ENCODE data around the gene TMEM221. TPM values are rescaled to one million over a fixed set of nuclear protein-coding genes. Genes with fewer than 3 reads are reported as not detected.

Gene TMEM221
- total RNA-seq, 4 donors from 2014 or later: 0.39 to 1.2 (median 0.68) TPM; not detected in 1

GRCh38 chr19:17404621-17405249 lies 43.7 kb downstream of the TMEM221 start:
- peak overlapping the region; percentile 42 for H3K4me3 ChIP-seq
- H3K4me1 ChIP-seq: peaks cover 19% of the 10 kb centered on the region
- DNase-seq (ENCODE audit: low spot score in 2 of 2): no peak
- no peaks in the 10 kb centered on the region for H3K9me3 ChIP-seq
- no peaks in the 10 kb centered on the region for H3K36me3 ChIP-seq
- H3K27me3 ChIP-seq: no peaks in the 10 kb centered on the region
- 75% methylated on average over 5 of the region's 7 CpGs for WGBS
- TF ChIP-seq POLR2A (IDR thresholded peaks at IDR 0.05) (no peak), CTCF (IDR thresholded peaks at IDR 0.05) (no peak), POLR2AphosphoS5 (IDR thresholded peaks at IDR 0.05) (no peak), EP300 (IDR thresholded peaks at IDR 0.05) (no peak)
- H3K27ac ChIP-seq: no peak overlapping the region

- no peak for DNase-seq (ENCODE audit: low spot score in 2 of 2)
- TF ChIP-seq EP300 (IDR thresholded peaks at IDR 0.05): no peak
- no peak for TF ChIP-seq POLR2AphosphoS5 (IDR thresholded peaks at IDR 0.05)
- no peak for TF ChIP-seq CTCF (IDR thresholded peaks at IDR 0.05)
- TF ChIP-seq POLR2A (IDR thresholded peaks at IDR 0.05): no peak
- Histone ChIP-seq H3K36me3 (no peaks in the 10 kb centered on the region), H3K9me3 (no peaks in the 10 kb centered on the region), H3K4me1 (peaks cover 19% of the 10 kb centered on the region), H3K27ac (no peak overlapping the region), H3K4me3 (peak overlapping the region; percentile 42), H3K27me3 (no peaks in the 10 kb centered on the region)
- WGBS: 76% methylated on average over 6 of the region's 6 CpGs
Measured at GRCh38 chr19:17404015-17404414, 44.5 kb downstream of the TMEM221 start.

- H3K27ac ChIP-seq: no peak overlapping the region
- DNase-seq (ENCODE audit: low spot score in 2 of 2): no peak
- no peak for TF ChIP-seq POLR2AphosphoS5 (IDR thresholded peaks at IDR 0.05)
- TF ChIP-seq POLR2A (IDR thresholded peaks at IDR 0.05): no peak
- TF ChIP-seq EP300 (IDR thresholded peaks at IDR 0.05): no peak
- no peak for TF ChIP-seq CTCF (IDR thresholded peaks at IDR 0.05)
- no peaks in the 10 kb centered on the region for H3K27me3 ChIP-seq
- peak overlapping the region; percentile 42 for H3K4me3 ChIP-seq
- H3K9me3 ChIP-seq: no peaks in the 10 kb centered on the region
- peaks cover 19% of the 10 kb centered on the region for H3K4me1 ChIP-seq
- 66% methylated on average over 23 of the region's 36 CpGs for WGBS
- no peaks in the 10 kb centered on the region for H3K36me3 ChIP-seq
Measured at GRCh38 chr19:17402982-17403855, 45.2 kb downstream of the TMEM221 start.

- no peaks in the 10 kb centered on the region for H3K27me3 ChIP-seq
- no peaks in the 10 kb centered on the region for H3K36me3 ChIP-seq
- H3K4me3 ChIP-seq: no peak overlapping the region
- peaks cover 14% of the 10 kb centered on the region for H3K4me1 ChIP-seq
- no peak for DNase-seq (ENCODE audit: low spot score in 2 of 2)
- 96% methylated on average over 6 of the region's 6 CpGs for WGBS
- no peak for TF ChIP-seq POLR2A (IDR thresholded peaks at IDR 0.05)
- no peak for TF ChIP-seq CTCF (IDR thresholded peaks at IDR 0.05)
- no peak for TF ChIP-seq POLR2AphosphoS5 (IDR thresholded peaks at IDR 0.05)
- no peak for TF ChIP-seq EP300 (IDR thresholded peaks at IDR 0.05)
- no peaks in the 10 kb centered on the region for H3K9me3 ChIP-seq
- no peak overlapping the region for H3K27ac ChIP-seq
Measured at GRCh38 chr19:17401628-17402027, 46.8 kb downstream of the TMEM221 start.

- WGBS: 77% methylated on average over 8 of the region's 8 CpGs
- TF ChIP-seq POLR2A (IDR thresholded peaks at IDR 0.05) (no peak), EP300 (IDR thresholded peaks at IDR 0.05) (no peak), CTCF (IDR thresholded peaks at IDR 0.05) (no peak), POLR2AphosphoS5 (IDR thresholded peaks at IDR 0.05) (no peak)
Measured at GRCh38 chr19:17398902-17399527, 49.5 kb downstream of the TMEM221 start.

More at GRCh38 chr19:17398902-17399527, 49.5 kb downstream of the TMEM221 start:
- Histone ChIP-seq H3K4me3 (no peak overlapping the region), H3K36me3 (no peaks in the 10 kb centered on the region), H3K9me3 (no peaks in the 10 kb centered on the region), H3K27ac (no peak overlapping the region), H3K27me3 (peaks cover 7% of the 10 kb centered on the region), H3K4me1 (peaks cover 5% of the 10 kb centered on the region)
- no peak for DNase-seq (ENCODE audit: low spot score in 2 of 2)

Measured in suprapubic skin (tissue), 4 donors.